ENCODE data around the gene MS4A6E.

Gene MS4A6E

GRCh38 chr11:60336767-60337391 lies 9.8 kb downstream of the MS4A6E start:
- H3K27me3 ChIP-seq (ENCODE audit: control insufficient read depth in 1 of 2, insufficient read depth in 2 of 2, low read length in 2 of 2), result no peaks in the 10 kb centered on the region
- no peak overlapping the region for H3K9ac ChIP-seq (ENCODE audit: low read length in 2 of 2)
- H3K4me3 ChIP-seq (ENCODE audit: low read length in 2 of 2), result no peak overlapping the region
- H3K4me1 ChIP-seq (ENCODE audit: control insufficient read depth, insufficient read depth, low read length), result no peaks in the 10 kb centered on the region
- H3K9me3 ChIP-seq (ENCODE audit: control insufficient read depth in 2 of 2, low read length in 2 of 2), result no peaks in the 10 kb centered on the region
- no peaks in the 10 kb centered on the region for H3K36me3 ChIP-seq (ENCODE audit: control insufficient read depth in 2 of 2, insufficient read depth in 2 of 2, low read length in 2 of 2)
- no peak overlapping the region for H3K27ac ChIP-seq (ENCODE audit: low read length)

GRCh38 chr11:60338053-60338452 lies 11.0 kb downstream of the MS4A6E start:
- H3K9ac ChIP-seq (ENCODE audit: low read length in 2 of 2), result no peak overlapping the region
- no peak overlapping the region for H3K4me3 ChIP-seq (ENCODE audit: low read length in 2 of 2)
- H3K27ac ChIP-seq (ENCODE audit: low read length), result no peak overlapping the region
- no peaks in the 10 kb centered on the region for H3K4me1 ChIP-seq (ENCODE audit: control insufficient read depth, insufficient read depth, low read length)
- no peaks in the 10 kb centered on the region for H3K27me3 ChIP-seq (ENCODE audit: control insufficient read depth in 1 of 2, insufficient read depth in 2 of 2, low read length in 2 of 2)
- H3K36me3 ChIP-seq (ENCODE audit: control insufficient read depth in 2 of 2, insufficient read depth in 2 of 2, low read length in 2 of 2), result no peaks in the 10 kb centered on the region
- H3K9me3 ChIP-seq (ENCODE audit: control insufficient read depth in 2 of 2, low read length in 2 of 2), result no peaks in the 10 kb centered on the region

- Histone ChIP-seq H3K9me3 (ENCODE audit: control insufficient read depth in 2 of 2, low read length in 2 of 2) (no peaks in the 10 kb centered on the region), H3K36me3 (ENCODE audit: control insufficient read depth in 2 of 2, insufficient read depth in 2 of 2, low read length in 2 of 2) (no peaks in the 10 kb centered on the region), H3K4me1 (ENCODE audit: control insufficient read depth, insufficient read depth, low read length) (no peaks in the 10 kb centered on the region), H3K4me3 (ENCODE audit: low read length in 2 of 2) (no peak overlapping the region), H3K27ac (ENCODE audit: low read length) (no peak overlapping the region), H3K9ac (ENCODE audit: low read length in 2 of 2) (no peak overlapping the region), H3K27me3 (ENCODE audit: control insufficient read depth in 1 of 2, insufficient read depth in 2 of 2, low read length in 2 of 2) (no peaks in the 10 kb centered on the region)
These were observed 12.3 kb downstream of the MS4A6E start for GRCh38 chr11:60339356-60339755.

GRCh38 chr11:60343094-60343704 lies 16.1 kb downstream of the MS4A6E start:
- H3K27ac ChIP-seq (ENCODE audit: low read length), result no peak overlapping the region
- no peak overlapping the region for H3K4me3 ChIP-seq (ENCODE audit: low read length in 2 of 2)
- no peaks in the 10 kb centered on the region for H3K36me3 ChIP-seq (ENCODE audit: control insufficient read depth in 2 of 2, insufficient read depth in 2 of 2, low read length in 2 of 2)
- no peaks in the 10 kb centered on the region for H3K4me1 ChIP-seq (ENCODE audit: control insufficient read depth, insufficient read depth, low read length)
- no peaks in the 10 kb centered on the region for H3K9me3 ChIP-seq (ENCODE audit: control insufficient read depth in 2 of 2, low read length in 2 of 2)
- no peak overlapping the region for H3K9ac ChIP-seq (ENCODE audit: low read length in 2 of 2)
- H3K27me3 ChIP-seq (ENCODE audit: control insufficient read depth in 1 of 2, insufficient read depth in 2 of 2, low read length in 2 of 2), result no peaks in the 10 kb centered on the region

GRCh38 chr11:60344146-60344545 lies 17.1 kb downstream of the MS4A6E start:
- H3K36me3 ChIP-seq (ENCODE audit: control insufficient read depth in 2 of 2, insufficient read depth in 2 of 2, low read length in 2 of 2), result no peaks in the 10 kb centered on the region
- H3K4me3 ChIP-seq (ENCODE audit: low read length in 2 of 2), result no peak overlapping the region
- no peak overlapping the region for H3K9ac ChIP-seq (ENCODE audit: low read length in 2 of 2)
- H3K27ac ChIP-seq (ENCODE audit: low read length), result no peak overlapping the region
- H3K9me3 ChIP-seq (ENCODE audit: control insufficient read depth in 2 of 2, low read length in 2 of 2), result no peaks in the 10 kb centered on the region
- H3K27me3 ChIP-seq (ENCODE audit: control insufficient read depth in 1 of 2, insufficient read depth in 2 of 2, low read length in 2 of 2), result no peaks in the 10 kb centered on the region
- H3K4me1 ChIP-seq (ENCODE audit: control insufficient read depth, insufficient read depth, low read length), result no peaks in the 10 kb centered on the region

GRCh38 chr11:60345489-60345888 lies 18.4 kb downstream of the MS4A6E start:
- no peak overlapping the region for H3K9ac ChIP-seq (ENCODE audit: low read length in 2 of 2)
- H3K27me3 ChIP-seq (ENCODE audit: control insufficient read depth in 1 of 2, insufficient read depth in 2 of 2, low read length in 2 of 2), result no peaks in the 10 kb centered on the region
- no peaks in the 10 kb centered on the region for H3K4me1 ChIP-seq (ENCODE audit: control insufficient read depth, insufficient read depth, low read length)
- no peak overlapping the region for H3K27ac ChIP-seq (ENCODE audit: low read length)
- no peak overlapping the region for H3K4me3 ChIP-seq (ENCODE audit: low read length in 2 of 2)
- no peaks in the 10 kb centered on the region for H3K36me3 ChIP-seq (ENCODE audit: control insufficient read depth in 2 of 2, insufficient read depth in 2 of 2, low read length in 2 of 2)
- H3K9me3 ChIP-seq (ENCODE audit: control insufficient read depth in 2 of 2, low read length in 2 of 2), result no peaks in the 10 kb centered on the region

GRCh38 chr11:60347084-60347797 lies 20.2 kb downstream of the MS4A6E start:
- H3K4me3 ChIP-seq (ENCODE audit: low read length in 2 of 2), result no peak overlapping the region
- no peak overlapping the region for H3K9ac ChIP-seq (ENCODE audit: low read length in 2 of 2)
- no peaks in the 10 kb centered on the region for H3K4me1 ChIP-seq (ENCODE audit: control insufficient read depth, insufficient read depth, low read length)
- H3K27me3 ChIP-seq (ENCODE audit: control insufficient read depth in 1 of 2, insufficient read depth in 2 of 2, low read length in 2 of 2), result no peaks in the 10 kb centered on the region
- H3K36me3 ChIP-seq (ENCODE audit: control insufficient read depth in 2 of 2, insufficient read depth in 2 of 2, low read length in 2 of 2), result no peaks in the 10 kb centered on the region
- no peaks in the 10 kb centered on the region for H3K9me3 ChIP-seq (ENCODE audit: control insufficient read depth in 2 of 2, low read length in 2 of 2)
- H3K27ac ChIP-seq (ENCODE audit: low read length), result no peak overlapping the region

GRCh38 chr11:60348116-60348515 lies 21.1 kb downstream of the MS4A6E start:
- H3K4me1 ChIP-seq (ENCODE audit: control insufficient read depth, insufficient read depth, low read length), result no peaks in the 10 kb centered on the region
- H3K27ac ChIP-seq (ENCODE audit: low read length), result no peak overlapping the region
- no peak overlapping the region for H3K4me3 ChIP-seq (ENCODE audit: low read length in 2 of 2)
- no peaks in the 10 kb centered on the region for H3K27me3 ChIP-seq (ENCODE audit: control insufficient read depth in 1 of 2, insufficient read depth in 2 of 2, low read length in 2 of 2)
- H3K36me3 ChIP-seq (ENCODE audit: control insufficient read depth in 2 of 2, insufficient read depth in 2 of 2, low read length in 2 of 2), result no peaks in the 10 kb centered on the region
- no peak overlapping the region for H3K9ac ChIP-seq (ENCODE audit: low read length in 2 of 2)
- H3K9me3 ChIP-seq (ENCODE audit: control insufficient read depth in 2 of 2, low read length in 2 of 2), result no peaks in the 10 kb centered on the region

GRCh38 chr11:60349990-60350389 lies 22.9 kb downstream of the MS4A6E start:
- H3K27ac ChIP-seq (ENCODE audit: low read length), result no peak overlapping the region
- H3K4me1 ChIP-seq (ENCODE audit: control insufficient read depth, insufficient read depth, low read length), result no peaks in the 10 kb centered on the region
- H3K4me3 ChIP-seq (ENCODE audit: low read length in 2 of 2), result no peak overlapping the region
- no peaks in the 10 kb centered on the region for H3K36me3 ChIP-seq (ENCODE audit: control insufficient read depth in 2 of 2, insufficient read depth in 2 of 2, low read length in 2 of 2)
- H3K9ac ChIP-seq (ENCODE audit: low read length in 2 of 2), result no peak overlapping the region
- no peaks in the 10 kb centered on the region for H3K9me3 ChIP-seq (ENCODE audit: control insufficient read depth in 2 of 2, low read length in 2 of 2)
- H3K27me3 ChIP-seq (ENCODE audit: control insufficient read depth in 1 of 2, insufficient read depth in 2 of 2, low read length in 2 of 2), result no peaks in the 10 kb centered on the region

- Histone ChIP-seq H3K27ac (ENCODE audit: low read length) (no peak overlapping the region), H3K9me3 (ENCODE audit: control insufficient read depth in 2 of 2, low read length in 2 of 2) (no peaks in the 10 kb centered on the region), H3K9ac (ENCODE audit: low read length in 2 of 2) (no peak overlapping the region), H3K36me3 (ENCODE audit: control insufficient read depth in 2 of 2, insufficient read depth in 2 of 2, low read length in 2 of 2) (no peaks in the 10 kb centered on the region), H3K4me3 (ENCODE audit: low read length in 2 of 2) (no peak overlapping the region), H3K4me1 (ENCODE audit: control insufficient read depth, insufficient read depth, low read length) (no peaks in the 10 kb centered on the region), H3K27me3 (ENCODE audit: control insufficient read depth in 1 of 2, insufficient read depth in 2 of 2, low read length in 2 of 2) (no peaks in the 10 kb centered on the region)
These were observed 30.7 kb downstream of the MS4A6E start for GRCh38 chr11:60357771-60358170.

- no peak overlapping the region for H3K4me3 ChIP-seq (ENCODE audit: low read length in 2 of 2)
- no peaks in the 10 kb centered on the region for H3K4me1 ChIP-seq (ENCODE audit: control insufficient read depth, insufficient read depth, low read length)
- H3K27ac ChIP-seq (ENCODE audit: low read length), result no peak overlapping the region
- no peaks in the 10 kb centered on the region for H3K9me3 ChIP-seq (ENCODE audit: control insufficient read depth in 2 of 2, low read length in 2 of 2)
- H3K9ac ChIP-seq (ENCODE audit: low read length in 2 of 2), result no peak overlapping the region
- peaks cover 4 to 5% of the 10 kb centered on the region in 2 donors for H3K27me3 ChIP-seq (ENCODE audit: control insufficient read depth in 1 of 2, insufficient read depth in 2 of 2, low read length in 2 of 2)
- H3K36me3 ChIP-seq (ENCODE audit: control insufficient read depth in 2 of 2, insufficient read depth in 2 of 2, low read length in 2 of 2), result no peaks in the 10 kb centered on the region
These were observed 33.6 kb downstream of the MS4A6E start for GRCh38 chr11:60360621-60361020.

Data from stomach smooth muscle (tissue), 2 donors.